H1 (cell line): ENCODE data around the gene EYA2. TPM values are rescaled to one million over a fixed set of nuclear protein-coding genes. Genes with fewer than 3 reads are reported as not detected.

Experiments
- BCL11A ChIP-seq, 2 experiments: IDR thresholded peaks; one replicate each; pipeline ENCODE4 v1.6.1; 2011; ENCODE audit warnings: low read depth in 2 of 2, low read length in 2 of 2, mild to moderate bottlenecking in 2 of 2
- CEBPB ChIP-seq: IDR thresholded peaks from 2 replicates; pipeline ENCODE4 v1.6.1; 2012; ENCODE audit warnings: low read depth, low read length
- CHD1 ChIP-seq: IDR thresholded peaks from 2 replicates; pipeline ENCODE4 v1.6.1; 2012; ENCODE audit warnings: low read depth, low read length, improper control_type of control experiment
- CHD7 ChIP-seq: fragments of 300-600 bp; sonication (generic); IDR thresholded peaks from 2 replicates; pipeline ENCODE4 v1.7.1; 2012; ENCODE audit warnings: low read length, moderate library complexity, mild to moderate bottlenecking, inconsistent platforms; ENCODE audit not compliant: insufficient replicate concordance
- CREB1 ChIP-seq: IDR thresholded peaks from 2 replicates; pipeline ENCODE4 v1.6.1; 2012; ENCODE audit warnings: inconsistent platforms
- POLR2A ChIP-seq, 2 experiments: IDR thresholded peaks; 1 replicate in 1 of 2; 2 replicates in 1 of 2; pipeline ENCODE4 v1.6.1; 2011; ENCODE audit warnings: low read depth in 2 of 2, low read length in 2 of 2, mild to moderate bottlenecking in 2 of 2; ENCODE audit errors: control extremely low read depth in 1 of 2
- POU5F1 ChIP-seq: IDR thresholded peaks from 2 replicates; pipeline ENCODE4 v1.6.1; 2011; ENCODE audit warnings: low read depth, mild to moderate bottlenecking, low read length, moderate library complexity
- SP2 ChIP-seq: IDR thresholded peaks from 2 replicates; pipeline ENCODE4 v1.6.1; 2012; ENCODE audit warnings: mild to moderate bottlenecking, low read length, inconsistent platforms
- TCF12 ChIP-seq: IDR thresholded peaks from 2 replicates; pipeline ENCODE4 v1.6.1; 2011; ENCODE audit warnings: low read depth, mild to moderate bottlenecking, low read length
- TEAD4 ChIP-seq: IDR thresholded peaks from 2 replicates; pipeline ENCODE4 v1.6.1; 2012; ENCODE audit warnings: low read depth, low read length, inconsistent platforms, mixed read lengths
- USF2 ChIP-seq: IDR thresholded peaks from 2 replicates; pipeline ENCODE4 v1.6.1; 2011; ENCODE audit warnings: low read length, improper control_type of control experiment
- ZNF274 ChIP-seq: IDR thresholded peaks from 2 replicates; pipeline ENCODE4 v1.7.0; 2012; ENCODE audit warnings: low read length, borderline replicate concordance; ENCODE audit errors: extremely low read depth
- polyA plus RNA-seq, 7 experiments: library from polyadenylated mRNA; depleted of rRNA in 3 of 7; stranded (reverse) in 5 of 7; unstranded in 2 of 7; fragments of >200 nt in 5 of 7; fragments of 200-250 nt in 2 of 7; gene quantifications; 1 replicate in 5 of 7; 2 replicates in 1 of 7; 4 replicates in 1 of 7; pipeline versions ENCODE4 v1.2.1 to v1.2.3, GENCODE V29; 2011 to 2013; ENCODE audit warnings: missing spikeins in 2 of 7, mixed read lengths in 2 of 7
- total RNA-seq: library from RNA; stranded (reverse); fragmentation: NEBNext Ultra II Directional; extraction: Animal tissue kit (Norgen Biotek cat#: 25700); gene quantifications from 2 replicates; pipeline ENCODE4 v1.2.1, GENCODE V29; 2021

EYA2 gene
- total and polyA plus RNA-seq, 2 of the 8 experiments (the other 6 are each of a cell fraction or from before 2014, with no cell fraction given), result 1.6 to 1.7 TPM

- TF ChIP-seq CHD7 (no peak), CREB1 (no peak), TCF12 (no peak), BCL11A (IDR thresholded peaks at IDR 0.05; ENCODE audit: low read depth in 2 of 2, low read length in 2 of 2) (no peak), TEAD4 (no peak), POLR2A (IDR thresholded peaks at IDR 0.05; ENCODE audit: control extremely low read depth in 1 of 2, low read depth in 2 of 2, low read length in 2 of 2) (no peak), CHD1 (no peak), ZNF274 (no peak), POU5F1 (no peak), CEBPB (no peak), USF2 (no peak), SP2 (no peak)
These were observed 224.0 kb downstream of the EYA2 start (continued) for GRCh38 chr20:47118641-47119040.
